AG09319 (cell line): Measurements from ENCODE around the gene RPA3.

Source experiments
- DNase-seq: peaks from one replicate; pipeline ENCODE4 v3.0.0-alpha.2; 2010; ENCODE audit warnings: low read depth; ENCODE audit errors: extremely low read depth
- CTCF ChIP-seq: IDR thresholded peaks from 2 replicates; pipeline ENCODE4 v1.5.1; 2011; ENCODE audit warnings: low read depth, mild to moderate bottlenecking, inconsistent platforms, low read length, moderate library complexity

The RPA3 gene

GRCh38 chr7:7652798-7653540, 65.4 kb downstream of the RPA3 start:
- no peak for TF ChIP-seq CTCF
- no peak for DNase-seq

DNA sequence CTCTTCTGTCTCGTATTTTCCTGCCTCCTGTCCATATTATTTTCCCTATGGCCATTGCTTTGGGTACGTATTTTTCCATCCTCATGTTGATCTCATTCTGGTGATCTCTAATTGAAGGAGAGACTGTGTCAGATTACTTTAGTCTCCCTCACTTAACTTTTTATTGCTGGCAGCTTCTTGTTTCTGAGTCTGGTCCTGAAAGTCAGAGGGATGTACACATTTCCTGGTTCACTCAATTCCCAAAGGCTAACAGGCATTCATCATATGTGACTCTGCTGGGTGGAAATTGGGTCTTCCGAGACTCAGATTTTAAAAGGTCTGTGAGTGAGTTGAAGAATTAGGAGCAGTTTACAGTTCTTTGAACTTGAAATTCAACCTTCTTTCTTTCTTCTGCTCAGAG, 66.9 kb downstream of the RPA3 start:
- TF ChIP-seq CTCF = no peak

DNA sequence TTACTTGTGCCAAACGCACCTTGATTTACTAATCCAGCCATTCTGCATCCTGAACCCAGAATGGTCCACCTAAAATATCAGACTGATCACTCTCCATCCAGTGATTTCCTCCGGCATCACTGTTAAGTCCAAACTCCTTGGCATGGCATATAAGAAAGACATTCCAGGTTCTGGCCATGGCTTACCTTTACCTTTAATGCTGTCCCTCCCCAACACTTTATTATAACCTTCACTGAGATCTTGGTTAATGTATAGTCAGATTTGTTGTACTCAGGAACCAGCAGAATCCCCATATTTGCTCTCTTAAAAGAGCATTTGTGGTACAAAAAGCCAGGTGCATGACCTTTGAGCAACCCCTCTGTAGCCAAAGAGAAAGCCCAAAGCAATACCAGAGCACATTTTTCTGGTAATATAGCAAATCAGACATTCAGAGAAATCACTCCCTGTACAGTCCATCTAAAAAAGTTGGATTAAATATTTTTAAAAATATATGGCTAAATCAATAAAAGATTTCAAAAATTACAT, 67.7 kb downstream of the RPA3 start:
- no peak for DNase-seq
- TF ChIP-seq CTCF = no peak

More for the DNA sequence above, 66.9 kb downstream of the RPA3 start:
- no peak for DNase-seq

- DNase-seq = no peak
- TF ChIP-seq CTCF = no peak
Observed at GRCh38 chr7:7647495-7648036, 70.8 kb downstream of the RPA3 start.

DNA sequence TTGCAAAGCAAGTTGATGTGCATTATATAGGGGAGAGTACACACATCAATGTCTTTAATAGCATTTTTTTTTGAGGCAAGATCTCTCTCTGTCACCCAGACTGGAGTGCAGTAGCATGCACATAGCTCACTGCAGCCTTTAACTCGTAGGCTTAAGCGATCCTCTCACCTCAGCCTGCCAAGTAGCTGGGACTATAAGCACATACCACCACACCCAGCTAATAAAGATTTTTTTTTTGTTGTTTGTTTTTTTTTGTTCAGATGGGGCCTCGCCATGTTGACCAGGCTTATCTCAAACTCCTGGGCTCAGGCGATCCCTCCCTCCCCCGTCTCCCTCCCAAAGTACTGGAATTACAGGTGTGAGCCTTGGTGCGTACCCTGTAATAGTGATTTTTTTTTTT, 76.3 kb downstream of the RPA3 start:
- no peak for DNase-seq
- TF ChIP-seq CTCF = no peak

DNA sequence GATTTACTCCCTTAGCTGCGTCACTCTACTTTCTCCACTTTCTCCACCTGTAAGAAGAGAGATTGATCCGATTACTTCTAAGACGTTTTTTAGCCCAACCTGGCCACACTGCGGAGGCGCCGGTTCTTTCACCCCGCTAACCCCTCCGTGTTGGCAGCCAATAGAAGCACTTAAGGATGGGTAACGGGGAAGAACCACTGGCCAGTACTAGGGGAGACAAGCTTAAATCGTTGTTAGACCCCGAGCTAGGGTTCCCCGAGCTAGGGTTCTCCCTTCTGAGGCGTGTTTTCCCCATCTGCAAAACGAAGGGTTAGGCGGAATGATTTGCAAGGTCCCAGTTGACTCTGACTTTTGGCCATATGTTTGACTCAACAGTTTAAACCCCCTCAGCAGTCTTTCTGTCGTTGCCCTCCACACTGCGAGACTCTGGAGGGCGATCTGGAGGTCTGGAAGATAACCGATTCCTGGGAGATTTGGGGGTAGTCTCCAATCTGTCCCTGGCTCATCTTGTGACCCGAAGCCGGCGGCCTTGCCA, 77.2 kb downstream of the RPA3 start:
- DNase-seq = no peak
- TF ChIP-seq CTCF = no peak; the same call in 1 of the 2 replicates
